ENCODE data around the gene LITAFD. TPM values are rescaled to one million over a fixed set of nuclear protein-coding genes. Genes with fewer than 3 reads are reported as not detected.

Gene LITAFD
- total RNA-seq, 1 experiment from 2014 or later, result not detected

- Histone ChIP-seq H3K4me1 (ENCODE audit: control insufficient read depth in 1 of 2, insufficient read depth in 2 of 2, low read length in 2 of 2) (no peaks in the 10 kb centered on the region), H3K27ac (ENCODE audit: low read depth, low read length) (no peak overlapping the region), H3K4me3 (replicated peaks in 1 of 2; ENCODE audit: low read depth in 1 of 2, low read length in 2 of 2) (no peak overlapping the region), H2AFZ (ENCODE audit: low read depth, low read length, poor library complexity, severe bottlenecking) (no peak overlapping the region), H3K36me3 (ENCODE audit: control insufficient read depth in 1 of 2, insufficient read depth in 2 of 2, low read length in 2 of 2) (peaks cover 44 to 52% of the 10 kb centered on the region in 2 experiments), H3K9me3 (ENCODE audit: control insufficient read depth in 1 of 2, insufficient read depth in 1 of 2, low read depth in 1 of 2, low read length in 2 of 2) (no peaks in the 10 kb centered on the region), H3K9me2 (ENCODE audit: insufficient read depth) (no peaks in the 10 kb centered on the region), H3K9ac (ENCODE audit: low read length) (no peak overlapping the region), H3K79me2 (ENCODE audit: insufficient read depth, low read length) (peaks cover 81% of the 10 kb centered on the region), H3K27me3 (ENCODE audit: insufficient read depth, low read length) (no peaks in the 10 kb centered on the region), H4K20me1 (ENCODE audit: insufficient read depth) (peaks cover 9% of the 10 kb centered on the region; the same call in 1 of the 2 replicates), H3K4me2 (ENCODE audit: low read length) (no peak overlapping the region)
- DNase-seq (ENCODE audit: low read depth, low spot score), result no peak
- ChIA-PET RAD21 (ENCODE audit: low non-redundant PET in 1 of 2, low total read pairs in 2 of 2, uncharacterized antibody in 2 of 2, unreplicated experiment in 2 of 2) (no interaction called here), POLR2A (no interaction called here), CTCF (interaction anchor here (0.5 to 1.2 kb wide), 2 partner anchors 13 to 44 kb away, joined by 3 read pairs; no protein-coding TSS in a partner anchor)
- no TSS peak for BruUV-seq (replicated peaks)
- no peak for TF ChIP-seq SP1 (IDR thresholded peaks at IDR 0.05; ENCODE audit: low read depth)
- no peak for TF ChIP-seq MAX (IDR thresholded peaks at IDR 0.05)
- TF ChIP-seq TCF7L2 (IDR thresholded peaks at IDR 0.05; ENCODE audit: borderline replicate concordance, extremely low read depth, insufficient read depth, insufficient read length), result no peak
- no peak for TF ChIP-seq POLR2A (IDR thresholded peaks at IDR 0.05; ENCODE audit: borderline replicate concordance, extremely low read depth, insufficient read depth, insufficient read length)
- TF ChIP-seq ELF1 (IDR thresholded peaks at IDR 0.05; ENCODE audit: borderline replicate concordance, low read depth), result no peak
- no peak for TF ChIP-seq RAD21 (IDR thresholded peaks at IDR 0.05; ENCODE audit: low read depth)
- TF ChIP-seq ZNF274 (IDR thresholded peaks at IDR 0.05; ENCODE audit: low read depth, low read length), result no peak
- no peak for TF ChIP-seq CBX3 (IDR thresholded peaks at IDR 0.05; ENCODE audit: low read depth)
- TF ChIP-seq CEBPB (IDR thresholded peaks at IDR 0.05; ENCODE audit: low read depth), result no peak
- TF ChIP-seq, protein P1, sequence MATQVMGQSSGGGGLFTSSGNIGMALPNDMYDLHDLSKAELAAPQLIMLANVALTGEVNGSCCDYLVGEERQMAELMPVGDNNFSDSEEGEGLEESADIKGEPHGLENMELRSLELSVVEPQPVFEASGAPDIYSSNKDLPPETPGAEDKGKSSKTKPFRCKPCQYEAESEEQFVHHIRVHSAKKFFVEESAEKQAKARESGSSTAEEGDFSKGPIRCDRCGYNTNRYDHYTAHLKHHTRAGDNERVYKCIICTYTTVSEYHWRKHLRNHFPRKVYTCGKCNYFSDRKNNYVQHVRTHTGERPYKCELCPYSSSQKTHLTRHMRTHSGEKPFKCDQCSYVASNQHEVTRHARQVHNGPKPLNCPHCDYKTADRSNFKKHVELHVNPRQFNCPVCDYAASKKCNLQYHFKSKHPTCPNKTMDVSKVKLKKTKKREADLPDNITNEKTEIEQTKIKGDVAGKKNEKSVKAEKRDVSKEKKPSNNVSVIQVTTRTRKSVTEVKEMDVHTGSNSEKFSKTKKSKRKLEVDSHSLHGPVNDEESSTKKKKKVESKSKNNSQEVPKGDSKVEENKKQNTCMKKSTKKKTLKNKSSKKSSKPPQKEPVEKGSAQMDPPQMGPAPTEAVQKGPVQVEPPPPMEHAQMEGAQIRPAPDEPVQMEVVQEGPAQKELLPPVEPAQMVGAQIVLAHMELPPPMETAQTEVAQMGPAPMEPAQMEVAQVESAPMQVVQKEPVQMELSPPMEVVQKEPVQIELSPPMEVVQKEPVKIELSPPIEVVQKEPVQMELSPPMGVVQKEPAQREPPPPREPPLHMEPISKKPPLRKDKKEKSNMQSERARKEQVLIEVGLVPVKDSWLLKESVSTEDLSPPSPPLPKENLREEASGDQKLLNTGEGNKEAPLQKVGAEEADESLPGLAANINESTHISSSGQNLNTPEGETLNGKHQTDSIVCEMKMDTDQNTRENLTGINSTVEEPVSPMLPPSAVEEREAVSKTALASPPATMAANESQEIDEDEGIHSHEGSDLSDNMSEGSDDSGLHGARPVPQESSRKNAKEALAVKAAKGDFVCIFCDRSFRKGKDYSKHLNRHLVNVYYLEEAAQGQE (IDR thresholded peaks at IDR 0.05; ENCODE audit: low read depth), result no peak
- no peak for TF ChIP-seq YY1 (IDR thresholded peaks at IDR 0.05; ENCODE audit: extremely low read depth, insufficient replicate concordance, low read depth, low read length)
- TF ChIP-seq EZH2 (IDR thresholded peaks at IDR 0.05), result no peak
- no peak for TF ChIP-seq POLR2AphosphoS5 (IDR thresholded peaks at IDR 0.05; ENCODE audit: low read depth, low read length)
- no peak for TF ChIP-seq ZFX (IDR thresholded peaks at IDR 0.05)
- TF ChIP-seq, protein P2, sequence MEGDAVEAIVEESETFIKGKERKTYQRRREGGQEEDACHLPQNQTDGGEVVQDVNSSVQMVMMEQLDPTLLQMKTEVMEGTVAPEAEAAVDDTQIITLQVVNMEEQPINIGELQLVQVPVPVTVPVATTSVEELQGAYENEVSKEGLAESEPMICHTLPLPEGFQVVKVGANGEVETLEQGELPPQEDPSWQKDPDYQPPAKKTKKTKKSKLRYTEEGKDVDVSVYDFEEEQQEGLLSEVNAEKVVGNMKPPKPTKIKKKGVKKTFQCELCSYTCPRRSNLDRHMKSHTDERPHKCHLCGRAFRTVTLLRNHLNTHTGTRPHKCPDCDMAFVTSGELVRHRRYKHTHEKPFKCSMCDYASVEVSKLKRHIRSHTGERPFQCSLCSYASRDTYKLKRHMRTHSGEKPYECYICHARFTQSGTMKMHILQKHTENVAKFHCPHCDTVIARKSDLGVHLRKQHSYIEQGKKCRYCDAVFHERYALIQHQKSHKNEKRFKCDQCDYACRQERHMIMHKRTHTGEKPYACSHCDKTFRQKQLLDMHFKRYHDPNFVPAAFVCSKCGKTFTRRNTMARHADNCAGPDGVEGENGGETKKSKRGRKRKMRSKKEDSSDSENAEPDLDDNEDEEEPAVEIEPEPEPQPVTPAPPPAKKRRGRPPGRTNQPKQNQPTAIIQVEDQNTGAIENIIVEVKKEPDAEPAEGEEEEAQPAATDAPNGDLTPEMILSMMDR (IDR thresholded peaks at IDR 0.05 in 2 of 3, conservative IDR thresholded peaks at IDR 0.05 in 1 of 3; ENCODE audit: borderline replicate concordance in 1 of 3, insufficient read depth in 1 of 3, low read depth in 2 of 3, low read length in 2 of 3), result no peak
- no peak for TF ChIP-seq ATF3 (IDR thresholded peaks at IDR 0.05)
- TF ChIP-seq SRF (IDR thresholded peaks at IDR 0.05; ENCODE audit: low read depth), result no peak
- TF ChIP-seq ZBTB33 (IDR thresholded peaks at IDR 0.05; ENCODE audit: extremely low read depth, insufficient replicate concordance, low read length), result no peak
- TF ChIP-seq JUND (IDR thresholded peaks at IDR 0.05), result no peak
- no peak for TF ChIP-seq FOSL1 (IDR thresholded peaks at IDR 0.05; ENCODE audit: low read depth)
- no peak for ATAC-seq
- intact Hi-C loops (cut with micrococcal nuclease), result no loop called here
Measured at GRCh38 chr16:8923199-8923598, 41.0 kb downstream of the LITAFD start.
